Prostate gland (tissue), 2 donors: ENCODE data around the gene MRLN.

Experiments used
- CTCF ChIP-seq, 4 experiments: fragments of 200-600 bp in 2 of 4; fragments of 450-650 bp in 2 of 4; sonication (generic) in 2 of 4; IDR thresholded peaks; 1 replicate in 3 of 4; 2 replicates in 1 of 4; pipeline ENCODE4 v1.5.1; 2016 to 2019; ENCODE audit warnings: antibody characterized with exemption in 4 of 4, mild to moderate bottlenecking in 2 of 4, moderate library complexity in 2 of 4
- POLR2A ChIP-seq: fragments of 450-650 bp; IDR thresholded peaks from one replicate; pipeline ENCODE4 v1.6.1; 2016; ENCODE audit warnings: antibody characterized with exemption, mild to moderate bottlenecking
- POLR2AphosphoS5 ChIP-seq: sonication (generic); formaldehyde crosslinking; IDR thresholded peaks from one replicate; pipeline ENCODE4 v1.6.1; 2017; ENCODE audit warnings: antibody characterized with exemption

- TF ChIP-seq CTCF (IDR thresholded peaks at IDR 0.05) (peak in 3 of 4 experiments; percentile 41 to 46 (median 41)), POLR2AphosphoS5 (peak; percentile 28), POLR2A (no peak)
These were observed 43.7 kb downstream of the MRLN start, which contains the start of gene SLC16A9 for GRCh38 chr10:59709395-59710125.
